ENCODE results near the gene ATP2B3.

Gene ATP2B3

DNA sequence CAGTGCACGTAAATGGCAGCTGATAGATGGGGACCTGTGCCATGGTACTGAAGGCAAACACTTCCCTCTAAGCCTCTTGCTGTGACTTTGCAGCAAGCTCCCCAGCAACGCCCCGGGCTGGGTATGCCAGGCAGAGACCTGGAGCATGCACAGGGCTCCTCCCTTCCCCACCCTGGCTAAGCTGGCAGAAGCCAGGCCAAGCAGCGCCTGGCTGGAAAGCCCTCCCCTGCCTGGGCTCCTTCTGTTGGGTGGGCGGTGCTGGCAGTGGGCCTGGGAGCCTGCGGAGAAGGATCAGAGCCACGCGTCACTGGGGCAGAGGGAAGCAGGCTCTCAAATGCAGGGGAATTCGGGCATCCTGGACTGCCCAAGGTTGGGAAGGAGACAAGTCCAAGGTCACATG, 3.6 kb downstream of the ATP2B3 start:
- Histone ChIP-seq H3K27me3 (ENCODE audit: insufficient read depth, low read depth) (peaks cover 22% of the 10 kb centered on the region; the same call in 1 of the 2 replicates), H3K36me3 (ENCODE audit: insufficient read depth) (no peaks in the 10 kb centered on the region), H4K20me1 (ENCODE audit: insufficient read depth) (no peaks in the 10 kb centered on the region), H3K4me3 (IDR thresholded peaks at IDR 0.05; ENCODE audit: insufficient read depth, low read depth, low read length) (no peak overlapping the region), H3K27ac (no peak overlapping the region), H3K79me2 (ENCODE audit: insufficient read depth, low read depth) (no peaks in the 10 kb centered on the region), H3K4me1 (ENCODE audit: low read depth, poor library complexity, severe bottlenecking) (no peaks in the 10 kb centered on the region), H3K9ac (no peak overlapping the region), H3K4me2 (no peak overlapping the region), H2AFZ (ENCODE audit: low read depth) (no peak overlapping the region)
- TF ChIP-seq, protein P1, sequence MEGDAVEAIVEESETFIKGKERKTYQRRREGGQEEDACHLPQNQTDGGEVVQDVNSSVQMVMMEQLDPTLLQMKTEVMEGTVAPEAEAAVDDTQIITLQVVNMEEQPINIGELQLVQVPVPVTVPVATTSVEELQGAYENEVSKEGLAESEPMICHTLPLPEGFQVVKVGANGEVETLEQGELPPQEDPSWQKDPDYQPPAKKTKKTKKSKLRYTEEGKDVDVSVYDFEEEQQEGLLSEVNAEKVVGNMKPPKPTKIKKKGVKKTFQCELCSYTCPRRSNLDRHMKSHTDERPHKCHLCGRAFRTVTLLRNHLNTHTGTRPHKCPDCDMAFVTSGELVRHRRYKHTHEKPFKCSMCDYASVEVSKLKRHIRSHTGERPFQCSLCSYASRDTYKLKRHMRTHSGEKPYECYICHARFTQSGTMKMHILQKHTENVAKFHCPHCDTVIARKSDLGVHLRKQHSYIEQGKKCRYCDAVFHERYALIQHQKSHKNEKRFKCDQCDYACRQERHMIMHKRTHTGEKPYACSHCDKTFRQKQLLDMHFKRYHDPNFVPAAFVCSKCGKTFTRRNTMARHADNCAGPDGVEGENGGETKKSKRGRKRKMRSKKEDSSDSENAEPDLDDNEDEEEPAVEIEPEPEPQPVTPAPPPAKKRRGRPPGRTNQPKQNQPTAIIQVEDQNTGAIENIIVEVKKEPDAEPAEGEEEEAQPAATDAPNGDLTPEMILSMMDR (conservative IDR thresholded peaks at IDR 0.05; ENCODE audit: low read depth, low read length), result no peak

DNA sequence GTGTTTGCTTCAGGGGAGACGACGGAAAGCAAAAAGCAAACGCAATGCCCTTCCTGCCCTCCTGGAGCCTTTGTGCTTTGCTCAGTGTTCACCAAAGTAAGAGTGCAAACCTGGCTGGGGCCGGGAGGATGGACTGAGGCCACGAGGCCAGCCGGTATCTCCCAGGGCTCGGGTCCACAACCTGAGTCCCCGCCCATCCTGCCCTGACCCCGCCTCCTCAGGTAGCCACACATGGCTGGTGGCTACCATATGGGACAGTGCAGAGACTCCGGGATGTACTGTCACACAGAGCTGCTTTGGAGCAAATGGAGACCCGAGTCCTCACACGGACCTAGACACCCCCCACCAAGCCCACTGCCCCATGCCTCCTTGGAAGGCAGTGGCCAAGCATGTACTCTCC, 4.8 kb downstream of the ATP2B3 start:
- Histone ChIP-seq H4K20me1 (ENCODE audit: insufficient read depth) (no peaks in the 10 kb centered on the region), H3K4me3 (IDR thresholded peaks at IDR 0.05; ENCODE audit: insufficient read depth, low read depth, low read length) (no peak overlapping the region), H3K9ac (no peak overlapping the region), H3K36me3 (ENCODE audit: insufficient read depth) (no peaks in the 10 kb centered on the region), H3K4me2 (no peak overlapping the region), H3K4me1 (ENCODE audit: low read depth, poor library complexity, severe bottlenecking) (no peaks in the 10 kb centered on the region), H3K79me2 (ENCODE audit: insufficient read depth, low read depth) (no peaks in the 10 kb centered on the region), H2AFZ (ENCODE audit: low read depth) (no peak overlapping the region), H3K27me3 (ENCODE audit: insufficient read depth, low read depth) (peaks cover 26% of the 10 kb centered on the region; the same call in 1 of the 2 replicates), H3K27ac (no peak overlapping the region)
- TF ChIP-seq, protein P1 (conservative IDR thresholded peaks at IDR 0.05; ENCODE audit: low read depth, low read length), result no peak

DNA sequence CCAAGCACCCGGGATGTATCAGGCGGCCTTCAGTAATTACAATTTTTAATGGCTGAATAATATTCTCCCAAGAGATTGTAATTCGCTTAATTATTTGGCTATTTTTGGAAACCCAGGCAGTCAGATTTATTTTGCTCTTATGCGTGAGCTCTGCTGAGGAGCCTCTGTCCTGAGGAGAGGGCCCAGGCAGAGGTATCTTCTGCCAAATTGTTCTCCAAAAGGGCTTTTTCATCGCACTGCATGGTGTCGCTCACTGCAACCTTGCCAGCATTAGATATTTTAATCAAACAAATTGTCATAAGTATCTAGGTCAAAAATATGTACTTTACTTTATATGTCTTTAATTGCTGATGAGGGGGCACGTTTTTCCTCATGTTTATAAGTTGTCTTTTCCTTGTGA, 5.8 kb downstream of the ATP2B3 start:
- no peaks in the 10 kb centered on the region for H3K36me3 ChIP-seq (ENCODE audit: insufficient read depth)
- no peaks in the 10 kb centered on the region for H4K20me1 ChIP-seq (ENCODE audit: insufficient read depth)
- peaks cover 30% of the 10 kb centered on the region; the same call in 1 of the 2 replicates for H3K27me3 ChIP-seq (ENCODE audit: insufficient read depth, low read depth)
- TF ChIP-seq, protein P1 (conservative IDR thresholded peaks at IDR 0.05; ENCODE audit: low read depth, low read length), result no peak
- H3K4me3 ChIP-seq (IDR thresholded peaks at IDR 0.05; ENCODE audit: insufficient read depth, low read depth, low read length), result no peak overlapping the region
- H3K9ac ChIP-seq, result no peak overlapping the region
- no peaks in the 10 kb centered on the region for H3K79me2 ChIP-seq (ENCODE audit: insufficient read depth, low read depth)
- H3K4me2 ChIP-seq, result no peak overlapping the region
- no peaks in the 10 kb centered on the region for H3K4me1 ChIP-seq (ENCODE audit: low read depth, poor library complexity, severe bottlenecking)
- H2AFZ ChIP-seq (ENCODE audit: low read depth), result no peak overlapping the region
- no peak overlapping the region for H3K27ac ChIP-seq

DNA sequence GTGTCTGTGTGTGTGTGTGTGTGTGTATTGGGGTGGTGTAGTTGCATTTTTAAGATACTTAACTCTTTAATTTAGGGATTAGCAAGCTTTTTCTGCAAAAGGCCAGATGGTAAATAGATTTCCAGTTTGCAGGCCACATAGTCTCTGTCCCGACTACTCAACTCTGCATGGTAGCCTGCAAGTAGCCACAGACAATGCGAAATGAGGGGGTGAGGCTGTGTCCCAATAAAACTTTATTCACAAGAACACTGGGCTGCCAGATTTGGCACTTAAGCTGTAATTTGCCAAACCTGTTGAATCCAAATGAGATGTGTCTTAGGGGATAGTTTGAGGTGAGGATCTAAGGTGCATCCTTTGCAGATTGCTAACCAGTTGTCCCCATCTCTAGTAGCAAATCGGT, 6.8 kb downstream of the ATP2B3 start:
- Histone ChIP-seq H3K4me1 (ENCODE audit: low read depth, poor library complexity, severe bottlenecking) (no peaks in the 10 kb centered on the region), H3K27ac (no peak overlapping the region), H3K27me3 (ENCODE audit: insufficient read depth, low read depth) (peaks cover 20% of the 10 kb centered on the region; the same call in 1 of the 2 replicates), H3K9ac (no peak overlapping the region), H3K36me3 (ENCODE audit: insufficient read depth) (no peaks in the 10 kb centered on the region), H3K79me2 (ENCODE audit: insufficient read depth, low read depth) (no peaks in the 10 kb centered on the region), H2AFZ (ENCODE audit: low read depth) (no peak overlapping the region), H4K20me1 (ENCODE audit: insufficient read depth) (no peaks in the 10 kb centered on the region), H3K4me2 (no peak overlapping the region), H3K4me3 (IDR thresholded peaks at IDR 0.05; ENCODE audit: insufficient read depth, low read depth, low read length) (no peak overlapping the region)
- TF ChIP-seq, protein P1 (conservative IDR thresholded peaks at IDR 0.05; ENCODE audit: low read depth, low read length), result no peak

Data from KMS-11 (cell line).